HG03045 (cell line): Measurements from ENCODE around the gene LRRC63.
"Not testable (repeated sequence)": the region's sequence is repeated elsewhere in the genome, so short reads cannot be mapped to it uniquely, and the experiment has no call there.

Source experiments
- ATAC-seq: cut with Tn5 transposase; IDR thresholded peaks from one replicate; pipeline ENCODE4 v1.9.1; 2021; ENCODE audit warnings: mild to moderate bottlenecking, moderate library complexity; ENCODE audit not compliant: unreplicated experiment

LRRC63 gene, protein sequence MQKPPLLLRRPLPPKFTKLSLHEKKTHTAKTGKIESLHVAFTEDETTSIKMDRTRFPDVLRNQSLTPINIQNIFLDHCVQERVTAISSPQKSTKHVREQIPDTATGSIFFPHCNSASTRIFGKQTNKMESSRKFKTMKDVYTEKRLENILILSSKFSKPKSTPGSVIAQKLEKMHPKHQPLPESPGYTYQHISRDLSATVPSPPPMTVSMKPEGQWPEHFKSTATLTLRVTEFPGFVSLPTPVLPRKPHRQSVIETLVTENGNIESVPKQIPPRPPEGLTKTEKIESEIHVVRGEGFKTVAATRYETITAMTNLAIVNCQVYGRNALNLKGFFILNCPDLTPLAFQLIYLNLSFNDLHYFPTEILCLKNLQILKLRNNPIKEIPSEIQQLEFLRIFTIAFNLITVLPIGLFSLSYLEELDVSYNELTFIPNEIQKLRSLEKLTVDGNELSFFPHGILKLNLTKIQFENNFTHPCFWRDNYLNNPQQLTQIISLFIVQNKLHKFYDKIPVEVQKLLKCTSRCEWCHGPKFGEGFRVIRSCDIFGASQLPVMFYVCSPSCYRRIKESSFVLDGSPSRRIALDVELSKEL

DNA sequence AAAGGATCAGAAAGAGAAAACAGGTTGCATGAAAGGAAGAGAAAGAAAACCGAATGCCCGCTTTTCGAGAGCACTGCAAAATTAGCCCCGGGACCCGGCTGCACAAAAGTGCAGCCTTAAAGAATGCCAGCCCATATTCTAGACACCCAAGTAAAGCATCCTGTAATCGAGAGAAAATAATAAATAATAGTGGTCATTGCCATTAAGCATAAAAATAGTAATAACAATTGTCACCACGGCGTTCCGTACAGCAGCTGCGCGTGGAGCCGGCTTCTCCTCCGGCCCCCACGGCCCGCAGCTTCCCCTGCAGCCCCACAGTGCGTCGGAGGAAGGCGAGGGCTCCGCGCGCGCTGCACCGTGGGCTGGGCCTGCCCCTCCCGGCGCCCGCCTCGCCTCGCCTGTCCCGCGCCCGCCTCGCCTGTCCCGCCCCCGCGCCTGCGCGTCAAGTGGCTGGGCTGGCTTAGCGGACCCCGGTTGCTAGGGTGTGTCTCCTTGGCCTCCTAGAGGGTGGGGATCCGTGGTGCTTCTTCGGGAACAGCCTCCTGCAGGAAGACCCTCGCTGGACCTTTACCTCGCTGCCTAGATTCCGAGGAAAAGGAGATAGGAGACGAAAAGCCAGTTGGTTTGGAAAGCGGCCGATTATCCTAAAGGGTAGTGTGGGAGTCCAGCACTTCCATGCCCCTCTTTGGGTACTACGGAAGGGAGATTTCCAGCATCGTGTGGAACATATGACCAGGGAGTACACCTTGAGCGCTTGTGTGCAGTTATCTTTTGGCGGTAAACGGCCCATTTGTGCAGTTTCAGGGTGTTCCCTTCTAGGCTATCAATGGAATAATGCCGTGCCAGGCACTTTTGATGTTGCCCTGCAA, at the start of gene LRRC63:
Gene LRRC63 (plus strand): TSS at position 446 of the 869 bp plus-strand sequence. CDS start 1,107 bp downstream, outside the sequence.
- ATAC-seq = peak; percentile 99

DNA sequence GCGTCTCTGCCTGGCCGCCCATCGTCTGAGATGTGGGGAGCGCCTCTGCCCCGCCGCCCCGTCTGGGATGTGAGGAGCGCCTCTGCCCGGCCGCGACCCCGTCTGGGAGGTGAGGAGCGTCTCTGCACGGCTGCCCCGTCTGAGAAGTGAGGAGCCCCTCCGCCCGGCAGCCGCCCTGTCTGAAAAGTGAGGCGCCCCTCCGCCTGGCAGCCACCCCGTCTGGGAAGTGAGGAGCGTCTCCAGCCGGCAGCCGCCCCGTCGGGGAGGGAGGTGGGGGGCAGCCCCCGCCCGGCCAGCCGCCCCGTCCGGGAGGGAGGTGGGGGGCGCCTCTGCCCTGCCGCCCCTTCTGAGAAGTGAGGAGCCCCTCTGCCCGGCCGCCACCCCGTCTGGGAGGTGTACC, 49.0 kb upstream of the LRRC63 start:
- ATAC-seq = not testable (repeated sequence)

DNA sequence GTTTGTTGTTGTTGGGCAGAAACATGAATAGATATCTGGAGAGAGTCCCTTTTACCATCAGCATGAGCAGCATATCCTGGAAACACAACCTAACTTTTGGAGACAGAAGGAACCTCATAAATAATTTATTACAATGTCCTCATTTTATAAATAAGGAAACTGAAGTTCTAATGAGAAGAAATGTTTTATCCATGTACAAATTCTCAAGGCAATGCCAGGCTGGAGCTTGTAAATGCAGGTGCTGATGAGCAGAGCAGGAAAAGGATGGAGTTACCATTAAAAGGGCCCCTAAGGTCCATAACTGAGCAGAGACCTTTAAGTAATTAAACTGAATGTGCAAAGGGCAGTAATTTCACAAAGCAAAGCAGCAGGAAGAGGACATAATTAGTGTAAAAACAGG, 47.1 kb upstream of the LRRC63 start:
- no peak for ATAC-seq

DNA sequence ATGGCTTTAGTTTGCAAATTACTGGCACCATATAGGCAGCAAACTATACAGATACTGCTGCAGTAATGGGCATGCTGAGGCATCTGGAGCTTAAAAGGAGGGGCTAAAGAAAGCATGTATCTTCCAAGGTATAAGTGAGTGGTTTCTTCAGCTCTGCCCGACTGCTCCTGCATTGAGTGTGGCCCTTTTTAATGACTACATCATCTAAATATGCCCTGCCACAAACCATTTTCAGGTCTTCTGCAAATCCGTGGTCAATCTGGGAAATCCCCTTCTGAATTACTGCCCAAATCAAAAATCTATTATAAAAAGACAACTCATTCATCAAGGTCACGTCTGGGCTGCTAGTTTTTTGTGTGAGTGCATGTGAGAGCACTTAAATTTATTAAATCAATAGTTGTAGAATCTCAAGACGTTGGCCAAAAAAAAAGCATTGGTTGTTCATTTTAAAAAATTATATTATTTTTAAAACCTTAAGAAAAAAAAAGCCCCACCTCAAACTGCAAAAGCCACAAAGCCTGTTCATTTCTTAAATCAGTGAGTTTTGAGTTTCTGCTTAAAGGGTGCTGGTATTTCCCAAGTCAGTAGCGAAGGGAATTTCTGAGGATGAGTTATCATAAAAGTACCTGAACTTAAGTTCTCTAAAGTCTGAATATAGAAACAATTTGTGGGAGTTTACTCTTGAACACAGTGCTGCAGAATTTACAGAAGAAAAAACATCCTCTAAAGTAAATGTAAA, 46.1 kb upstream of the LRRC63 start:
- ATAC-seq = peak; percentile 52

DNA sequence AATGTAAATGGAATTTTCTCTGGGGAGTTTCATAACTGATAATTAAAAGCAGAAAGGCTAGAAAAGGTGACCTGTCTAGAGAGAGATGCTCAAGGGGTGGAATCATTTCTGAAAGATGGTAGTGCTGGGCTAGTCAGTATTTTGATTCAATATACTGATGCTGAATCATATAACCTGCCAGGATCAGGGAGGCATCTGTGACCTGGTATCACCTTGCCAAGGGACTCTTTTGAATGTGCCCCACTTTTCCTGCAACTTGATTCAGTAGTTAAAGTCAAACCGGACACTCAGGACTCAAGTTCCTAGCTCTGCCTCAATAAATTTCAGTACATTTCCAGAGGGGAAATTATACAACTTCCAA, 45.5 kb upstream of the LRRC63 start:
- no peak for ATAC-seq

DNA sequence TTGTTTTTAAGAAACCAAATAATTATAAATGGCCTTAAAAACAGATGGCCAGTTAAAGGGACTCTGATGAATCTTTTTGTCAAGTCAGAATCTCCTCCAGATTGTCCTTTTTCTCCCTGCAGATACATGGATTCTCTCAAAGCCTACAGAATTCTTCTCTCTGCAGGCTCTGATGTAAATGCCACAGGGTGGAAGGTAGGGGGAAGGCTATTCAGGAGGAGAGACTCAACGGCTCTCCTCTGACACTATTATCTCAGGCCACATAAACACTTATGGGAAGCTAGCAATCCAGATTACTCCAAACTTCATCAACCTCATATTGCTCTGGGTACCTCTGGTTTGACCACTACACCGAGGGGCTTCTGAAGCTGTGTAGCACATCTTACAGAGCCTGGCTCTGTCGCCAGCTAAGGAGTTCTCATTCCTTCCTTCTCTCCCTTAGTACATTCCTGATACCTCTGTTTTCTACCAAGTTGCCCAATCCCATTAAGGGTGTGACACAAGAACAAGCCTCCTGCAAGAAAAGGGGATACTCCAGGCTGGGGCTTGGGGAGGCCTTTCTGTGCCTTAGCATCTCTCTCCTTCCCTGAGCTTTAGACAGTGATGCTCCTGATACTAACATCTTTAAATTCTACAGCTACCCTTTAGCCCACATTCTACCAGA, 44.6 kb upstream of the LRRC63 start:
- no peak for ATAC-seq

DNA sequence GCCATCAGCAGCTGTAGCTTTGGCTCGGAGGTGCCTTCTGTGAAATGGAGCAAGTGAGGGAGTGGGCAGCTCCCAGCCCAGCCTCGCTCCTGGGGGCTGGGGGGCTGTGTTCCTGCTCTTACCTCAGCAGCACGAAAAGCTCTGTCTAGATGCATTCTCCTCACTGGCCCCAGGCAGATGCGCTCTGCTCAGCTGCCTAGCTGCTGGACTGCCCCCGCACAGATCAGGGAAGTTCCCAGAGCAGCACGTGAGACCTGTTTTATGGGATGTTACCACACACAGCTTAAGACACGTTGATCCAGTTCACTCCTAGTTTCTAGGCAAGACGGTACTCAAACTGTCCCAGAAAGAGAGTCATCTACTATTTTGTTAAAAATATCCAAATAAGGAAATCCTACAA, 43.4 kb upstream of the LRRC63 start:
- ATAC-seq = peak; percentile 35

DNA sequence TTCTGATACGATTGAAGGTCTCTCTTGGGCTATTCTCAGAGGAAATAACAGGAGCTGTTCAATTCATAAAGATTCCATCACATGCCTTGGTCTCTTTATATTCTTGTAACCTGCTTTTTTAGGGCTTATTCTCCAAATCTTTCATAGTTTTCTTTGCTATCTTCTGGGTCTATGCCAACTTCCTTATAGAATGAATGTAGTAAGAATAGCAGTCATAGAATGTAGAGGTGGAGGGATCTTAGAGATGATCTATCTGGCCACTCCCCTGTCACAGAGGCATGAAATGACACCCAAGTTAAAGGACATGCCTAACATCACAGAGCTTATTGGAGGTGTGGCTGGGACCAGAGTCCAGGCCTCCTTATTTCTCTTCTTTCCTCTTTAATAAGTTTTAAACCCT, 42.9 kb upstream of the LRRC63 start:
- ATAC-seq = no peak

DNA sequence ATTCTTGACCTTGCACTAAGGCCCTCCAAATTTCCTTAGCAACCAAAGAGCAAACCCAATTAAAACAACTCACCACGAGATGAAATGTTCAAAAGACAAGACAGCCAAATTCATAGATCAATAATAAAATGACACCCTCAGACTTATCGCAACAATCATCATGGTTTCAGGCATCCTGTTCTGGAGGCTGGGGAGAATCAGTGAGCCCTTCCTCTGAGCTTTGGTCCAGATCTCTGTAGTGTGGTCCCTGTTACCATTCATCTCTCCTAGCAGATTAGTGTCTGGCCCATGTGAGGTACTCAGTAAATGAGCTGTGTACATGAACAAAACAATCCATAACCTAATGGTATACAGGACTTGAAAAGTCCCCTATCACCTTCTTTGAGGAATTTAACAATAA, 42.0 kb upstream of the LRRC63 start:
- no peak for ATAC-seq

DNA sequence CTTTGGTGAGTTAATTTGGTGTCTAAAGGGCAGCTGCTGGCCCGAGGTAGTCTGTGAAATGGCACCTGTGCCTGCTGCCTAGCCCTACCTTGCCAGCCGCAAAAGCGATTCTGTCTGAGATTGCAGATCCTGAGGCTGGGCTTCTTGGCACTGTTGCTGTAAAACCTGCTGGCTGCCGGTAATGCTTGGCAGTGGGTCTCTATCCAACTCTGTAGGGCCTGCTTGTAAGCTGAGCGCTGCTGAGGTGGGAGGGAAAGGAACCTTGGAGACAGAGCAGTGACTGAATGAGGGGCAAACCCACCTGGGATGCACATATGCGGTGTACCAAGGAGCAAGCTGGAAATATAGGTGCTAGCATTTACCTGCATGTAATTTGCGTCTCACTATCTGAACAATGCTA, 41.5 kb upstream of the LRRC63 start:
- ATAC-seq = no peak

DNA sequence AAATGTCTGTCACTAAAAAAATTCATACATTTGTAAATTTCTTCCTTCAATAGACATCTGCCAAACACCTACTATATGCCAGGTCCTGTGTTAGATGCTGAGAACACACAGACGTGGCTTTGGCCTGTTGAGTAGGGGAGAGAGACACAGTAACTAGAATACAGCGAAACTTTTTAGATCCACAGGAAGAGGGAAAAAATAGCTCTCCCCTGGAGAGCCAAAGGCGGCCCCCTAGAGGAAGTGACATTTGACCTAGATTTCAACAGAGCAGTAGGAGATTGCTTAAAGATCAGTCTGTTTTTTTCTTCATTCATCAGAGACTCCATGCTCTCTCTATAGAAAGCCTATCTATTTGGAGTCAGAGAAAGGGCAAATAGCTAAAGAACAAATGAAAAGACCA, 41.0 kb upstream of the LRRC63 start:
- no peak for ATAC-seq

DNA sequence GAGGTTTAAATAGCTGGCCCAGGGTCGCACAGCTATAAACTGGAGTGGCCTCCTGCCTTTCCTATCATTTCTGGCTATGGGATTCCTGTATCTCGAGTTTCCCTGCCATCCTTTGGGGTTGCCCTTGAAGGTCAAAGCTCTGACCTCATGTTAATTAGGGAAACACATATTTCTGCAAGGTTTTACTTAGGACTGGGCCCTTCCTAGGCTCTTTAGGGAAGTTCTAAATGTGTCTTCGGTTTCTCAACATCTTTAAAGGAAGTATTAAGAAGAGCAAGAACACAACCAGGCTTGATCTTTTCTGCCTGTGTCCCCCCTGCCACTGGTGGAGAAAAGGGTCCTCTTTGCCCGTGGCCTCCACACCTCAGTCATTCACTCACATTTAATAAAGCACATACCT, 40.5 kb upstream of the LRRC63 start:
- ATAC-seq = no peak

DNA sequence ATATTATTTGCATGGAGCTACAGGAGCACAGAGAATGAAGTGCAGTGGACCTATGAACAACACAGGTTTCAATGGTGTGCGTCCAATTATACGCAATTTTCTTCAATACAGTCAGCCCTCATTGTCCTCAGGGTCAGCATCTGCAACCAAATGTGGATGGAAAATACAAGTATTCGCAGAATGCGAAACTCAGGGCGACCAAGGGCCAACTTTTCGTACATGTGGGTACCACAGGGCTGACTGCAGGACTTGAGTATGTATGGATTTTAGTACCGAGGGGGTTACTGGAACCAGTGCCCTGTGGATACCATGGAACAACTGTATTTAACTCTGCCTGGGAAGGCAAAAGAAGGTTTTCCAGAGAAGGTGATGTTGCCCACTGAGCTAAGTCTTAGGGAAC, 40.0 kb upstream of the LRRC63 start:
- no peak for ATAC-seq

DNA sequence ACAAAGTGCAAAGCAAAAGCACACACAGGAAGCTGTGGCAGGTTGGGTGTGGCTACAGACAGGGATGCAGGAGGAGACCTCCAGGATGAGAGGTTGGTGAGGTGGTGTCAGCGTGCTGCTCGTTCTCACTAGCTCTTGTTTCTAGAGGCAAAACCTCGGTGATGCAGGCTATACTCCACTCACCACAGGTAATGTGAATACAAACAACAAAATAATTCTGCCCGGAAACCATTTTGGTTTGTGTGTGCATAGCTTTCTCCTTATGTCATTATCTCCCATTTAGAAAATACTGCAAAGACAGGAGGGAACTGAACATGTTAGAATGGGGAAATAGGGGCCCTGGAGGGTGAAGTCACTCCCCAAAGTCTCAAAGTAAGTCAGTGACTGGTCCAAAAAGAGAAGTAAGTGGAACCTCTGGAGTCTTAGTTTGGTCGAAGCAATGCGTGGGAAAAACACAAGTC, 39.2 kb upstream of the LRRC63 start:
- no peak for ATAC-seq

DNA sequence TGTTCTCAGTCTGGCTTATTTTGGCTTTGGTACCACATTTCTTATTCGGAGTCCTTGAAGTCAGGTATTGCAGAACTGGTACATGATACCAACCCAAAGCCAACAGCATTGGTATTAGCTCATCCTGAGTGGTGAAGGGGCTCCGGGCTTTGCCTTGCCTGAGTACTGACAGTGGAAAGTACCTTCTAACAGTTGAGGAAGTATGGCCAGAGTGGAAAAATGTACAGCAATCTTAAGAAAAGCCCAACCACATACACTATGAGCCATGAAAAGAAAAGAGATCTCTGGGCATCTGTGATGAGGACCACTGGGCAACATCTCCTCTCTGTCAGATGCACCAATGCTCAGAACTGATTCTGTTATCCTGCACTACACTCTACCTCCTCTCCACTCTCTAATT, 38.1 kb upstream of the LRRC63 start:
- peak; percentile 58 for ATAC-seq

DNA sequence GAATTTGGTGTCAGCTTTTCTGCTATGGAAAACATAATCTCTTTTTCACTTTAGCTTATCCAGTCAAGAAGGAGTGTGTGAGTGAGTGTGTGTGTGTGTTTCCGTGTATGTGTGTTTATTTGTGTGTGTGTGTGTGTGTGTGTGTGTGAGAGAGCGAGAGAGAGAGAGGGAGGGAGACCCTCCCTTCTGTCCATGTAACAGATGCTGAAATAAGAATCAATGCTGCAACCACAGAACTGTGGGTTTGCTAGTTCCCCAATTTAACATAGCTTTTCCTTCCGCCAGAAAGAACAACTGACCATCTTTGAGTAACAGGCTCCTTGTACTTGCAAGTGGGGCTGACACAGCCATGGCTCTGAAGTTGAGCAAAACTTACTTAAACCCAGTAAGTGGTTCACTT, 35.0 kb upstream of the LRRC63 start:
- ATAC-seq = peak; percentile 35

DNA sequence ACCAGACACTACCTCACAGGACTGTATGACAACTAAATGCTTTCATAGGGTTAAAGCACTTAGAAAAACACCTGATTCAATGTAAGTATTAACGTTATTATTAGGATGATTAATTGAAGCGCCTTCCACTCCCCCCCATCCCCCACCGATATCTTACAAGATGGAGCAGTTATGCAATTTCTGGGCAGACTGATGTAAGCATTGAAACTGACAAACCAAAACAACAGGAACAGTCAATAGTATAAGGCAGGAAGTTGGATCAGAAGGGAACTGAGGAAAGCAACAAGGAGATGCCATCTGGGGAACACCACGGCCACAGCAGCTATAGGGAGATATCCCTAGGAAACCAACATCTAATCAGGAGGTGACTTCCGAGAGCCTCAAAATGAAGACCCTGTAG, 33.6 kb upstream of the LRRC63 start:
- ATAC-seq = no peak

DNA sequence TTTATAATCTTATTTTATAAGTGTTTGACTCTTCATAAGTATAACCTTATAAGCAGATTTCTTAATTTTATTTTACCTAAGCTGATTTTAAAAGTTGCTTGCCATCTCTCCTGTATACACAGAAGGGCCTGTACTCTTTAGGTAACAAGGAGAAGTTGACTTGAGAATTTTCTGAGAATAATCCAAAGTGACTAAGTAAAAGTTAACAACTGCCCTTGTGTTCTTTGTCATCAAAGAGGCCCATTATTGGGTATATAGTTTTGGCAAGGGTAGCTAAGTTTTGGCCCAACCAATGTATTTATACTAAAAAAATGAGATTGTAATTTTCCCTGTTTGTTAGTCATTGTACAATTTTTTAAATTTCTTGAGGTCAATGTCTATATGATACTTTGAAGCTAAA, 32.9 kb upstream of the LRRC63 start:
- ATAC-seq = no peak

DNA sequence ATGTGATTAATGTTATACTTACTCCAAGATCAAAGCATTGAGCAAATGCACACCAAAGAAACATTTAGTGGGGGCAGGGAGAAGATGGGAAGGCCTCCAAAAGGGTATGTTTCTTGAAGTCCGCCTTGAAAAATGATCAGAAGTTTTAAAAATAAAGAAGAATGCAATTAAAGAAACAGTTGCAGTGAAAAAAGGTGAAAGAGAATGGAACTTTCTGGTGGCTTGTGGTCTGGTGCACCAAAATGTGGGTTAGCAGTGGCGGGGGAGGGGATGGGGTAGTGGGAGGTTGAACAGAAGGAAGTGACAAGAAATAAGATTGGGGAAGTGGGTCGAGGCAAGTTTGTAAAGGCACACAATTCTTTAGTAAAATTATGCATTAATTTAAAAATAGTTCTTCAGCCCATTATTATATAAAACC, 32.2 kb upstream of the LRRC63 start:
- ATAC-seq = no peak

DNA sequence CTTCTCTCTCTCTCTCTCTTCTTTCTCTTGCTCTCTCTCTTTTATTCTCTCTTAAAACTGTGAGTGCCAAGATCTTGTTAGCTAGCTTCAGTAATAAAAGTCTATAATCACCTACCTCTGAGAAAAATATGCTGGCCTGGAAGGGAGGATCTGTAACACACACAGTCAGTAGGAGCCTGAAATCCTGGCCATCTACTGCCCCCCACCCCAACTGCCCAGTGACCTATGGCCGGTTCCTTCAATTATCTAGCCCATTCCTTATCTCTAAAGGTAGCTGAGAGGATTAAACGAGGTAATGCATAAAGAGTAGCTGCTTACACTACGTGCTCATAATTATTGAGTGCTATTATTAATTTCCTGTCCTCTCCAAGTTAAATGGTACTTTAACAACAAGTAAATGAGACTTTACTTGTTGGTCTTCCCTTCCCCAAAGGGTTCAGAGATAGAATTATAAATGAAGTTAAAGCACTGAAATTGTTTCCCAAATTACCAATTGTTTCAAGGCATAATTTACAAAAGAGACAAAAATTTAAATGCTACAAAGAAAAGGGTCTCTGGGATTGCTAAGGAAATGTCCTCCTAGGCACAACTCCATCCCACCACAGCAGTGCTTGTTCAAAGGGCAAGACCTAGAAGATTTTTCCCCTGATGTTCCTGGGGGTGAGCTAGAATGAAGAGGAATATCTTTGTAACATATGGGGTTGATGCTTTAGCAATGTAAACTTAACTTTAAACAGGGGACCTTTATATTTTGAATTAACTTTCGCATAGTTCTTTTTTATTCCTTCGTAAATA, 31.6 kb upstream of the LRRC63 start:
- no peak for ATAC-seq
